22Rv1 (cell line): ENCODE data around the gene TIGIT.

ENCODE experiments used
- ZFX ChIP-seq: fragments of 450-650 bp; IDR thresholded peaks from 2 replicates; pipeline ENCODE4 v1.6.1; 2017; ENCODE audit warnings: antibody characterized with exemption, borderline replicate concordance
- TF ChIP-seq, protein P1 (sequence below): fragments of 450-650 bp; IDR thresholded peaks from 2 replicates; pipeline ENCODE4 v1.5.1; 2017; ENCODE audit warnings: mild to moderate bottlenecking

DNA sequence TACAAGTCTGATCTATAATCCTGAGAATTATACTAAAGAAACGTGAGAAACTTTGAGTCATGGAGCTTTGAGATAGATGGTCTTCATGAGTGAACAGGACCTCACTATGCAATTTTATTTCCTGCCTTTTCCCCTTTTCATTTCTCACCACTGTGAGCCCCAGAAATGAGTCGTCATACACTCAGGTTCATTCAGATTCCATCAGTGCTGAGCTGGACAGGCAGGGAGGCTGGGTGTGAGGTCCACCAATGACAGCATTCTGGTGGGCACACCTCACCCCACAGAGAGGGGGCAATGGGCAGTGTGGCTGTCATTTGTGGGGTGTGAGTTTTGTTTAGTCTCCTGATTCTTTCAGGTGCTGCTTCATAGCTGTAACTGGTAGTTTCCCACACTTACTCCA is 16.9 kb downstream of the TIGIT start:
- TF ChIP-seq, protein P1, sequence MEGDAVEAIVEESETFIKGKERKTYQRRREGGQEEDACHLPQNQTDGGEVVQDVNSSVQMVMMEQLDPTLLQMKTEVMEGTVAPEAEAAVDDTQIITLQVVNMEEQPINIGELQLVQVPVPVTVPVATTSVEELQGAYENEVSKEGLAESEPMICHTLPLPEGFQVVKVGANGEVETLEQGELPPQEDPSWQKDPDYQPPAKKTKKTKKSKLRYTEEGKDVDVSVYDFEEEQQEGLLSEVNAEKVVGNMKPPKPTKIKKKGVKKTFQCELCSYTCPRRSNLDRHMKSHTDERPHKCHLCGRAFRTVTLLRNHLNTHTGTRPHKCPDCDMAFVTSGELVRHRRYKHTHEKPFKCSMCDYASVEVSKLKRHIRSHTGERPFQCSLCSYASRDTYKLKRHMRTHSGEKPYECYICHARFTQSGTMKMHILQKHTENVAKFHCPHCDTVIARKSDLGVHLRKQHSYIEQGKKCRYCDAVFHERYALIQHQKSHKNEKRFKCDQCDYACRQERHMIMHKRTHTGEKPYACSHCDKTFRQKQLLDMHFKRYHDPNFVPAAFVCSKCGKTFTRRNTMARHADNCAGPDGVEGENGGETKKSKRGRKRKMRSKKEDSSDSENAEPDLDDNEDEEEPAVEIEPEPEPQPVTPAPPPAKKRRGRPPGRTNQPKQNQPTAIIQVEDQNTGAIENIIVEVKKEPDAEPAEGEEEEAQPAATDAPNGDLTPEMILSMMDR, result no peak
- no peak for TF ChIP-seq ZFX
